Prostate gland (tissue), 2 donors: ENCODE results near the gene ZFR. TPM values are rescaled to one million over a fixed set of nuclear protein-coding genes. Genes with fewer than 3 reads are reported as not detected.

ENCODE experiments used
- DNase-seq: peaks from one replicate; pipeline ENCODE4 v3.0.0-alpha.2; 2019; ENCODE audit warnings: low spot score
- H3K27ac ChIP-seq, 2 donors: fragments of 200-600 bp; sonication (generic); 2 replicates each; pipeline ENCODE4 v1.5.1; 2017 to 2019
- H3K27me3 ChIP-seq: fragments of 200-600 bp; sonication (generic); replicated peaks from 2 replicates; pipeline ENCODE4 v1.5.1; 2019; ENCODE audit not compliant: insufficient read depth
- H3K36me3 ChIP-seq, 2 donors: fragments of 200-600 bp; sonication (generic); 1 replicate in 1 of 2; 2 replicates in 1 of 2; pipeline versions ENCODE4 v1.5.1 to v1.8.1; 2017 to 2019
- H3K4me1 ChIP-seq: fragments of 200-600 bp; sonication (generic); replicated peaks from 2 replicates; pipeline ENCODE4 v1.5.1; 2019
- H3K4me3 ChIP-seq, 2 donors: fragments of 200-600 bp; sonication (generic); 2 replicates each; pipeline ENCODE4 v1.5.1; 2017 to 2019
- H3K9me3 ChIP-seq: fragments of 200-600 bp; sonication (generic); 2 replicates; pipeline ENCODE4 v1.5.1; 2017
- POLR2A ChIP-seq: fragments of 450-650 bp; IDR thresholded peaks from one replicate; pipeline ENCODE4 v1.6.1; 2016; ENCODE audit warnings: antibody characterized with exemption, mild to moderate bottlenecking
- POLR2AphosphoS5 ChIP-seq: sonication (generic); formaldehyde crosslinking; IDR thresholded peaks from one replicate; pipeline ENCODE4 v1.6.1; 2017; ENCODE audit warnings: antibody characterized with exemption
- WGBS: methylation state at CpG from one replicate; pipeline ENCODE4 v1.1.5; 2018; 5-methylcytosine and 5-hydroxymethylcytosine counted together
- intact Hi-C: fragments of 100-400 bp; cut with DNase I; formaldehyde crosslinking; loops from one replicate; pipeline ENCODE4 v1.14.2; 2022
- total RNA-seq, 2 donors: library from RNA; depleted of rRNA; stranded (reverse); fragments of >200 nt; gene quantifications; one replicate each; pipeline ENCODE4 v1.1.0, GENCODE V29; 2016
- TF ChIP-seq, protein P1 (sequence below), 4 experiments: fragments of 200-600 bp in 2 of 4; fragments of 450-650 bp in 2 of 4; sonication (generic) in 2 of 4; IDR thresholded peaks; 1 replicate in 3 of 4; 2 replicates in 1 of 4; pipeline ENCODE4 v1.5.1; 2016 to 2019; ENCODE audit warnings: antibody characterized with exemption in 4 of 4, mild to moderate bottlenecking in 2 of 4, moderate library complexity in 2 of 4

ZFR gene
- total RNA-seq, 2 donors from 2014 or later = 69.0 to 73.7 TPM

GRCh38 chr5:32474209-32474854, 29.8 kb upstream of the ZFR start:
- WGBS = 63% methylated on average over 9 of the region's 9 CpGs
- H3K27me3 ChIP-seq = no peaks in the 10 kb centered on the region
- no peak overlapping the region for H3K4me3 ChIP-seq
- TF ChIP-seq POLR2AphosphoS5 = no peak
- no peaks in the 10 kb centered on the region for H3K4me1 ChIP-seq
- peak; percentile 7 for DNase-seq
- intact Hi-C loops = no loop called here
- no peaks in the 10 kb centered on the region for H3K9me3 ChIP-seq
- H3K27ac ChIP-seq = no peak overlapping the region
- H3K36me3 ChIP-seq = no peaks in the 10 kb centered on the region

DNA sequence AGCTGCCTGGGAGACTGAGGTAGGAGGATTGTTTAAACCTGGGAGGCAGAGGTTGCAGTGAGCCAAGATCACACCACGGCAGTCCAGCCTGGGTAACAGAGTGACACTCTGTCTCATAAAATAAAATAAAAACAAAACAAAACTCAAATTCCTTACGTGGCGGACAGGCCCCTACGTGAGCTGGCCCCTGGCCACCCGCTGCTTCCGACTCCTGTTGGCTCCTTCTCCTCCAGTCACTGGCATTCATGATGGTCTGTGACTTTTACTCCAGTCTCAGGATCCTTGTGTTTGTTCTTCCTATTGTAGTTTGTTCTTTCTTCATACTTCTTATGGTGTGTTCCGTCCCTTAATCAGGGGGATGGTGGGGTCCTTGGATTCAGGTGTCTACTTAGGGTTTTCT, 28.5 kb upstream of the ZFR start:
- WGBS = 57% methylated on average over 7 of the region's 7 CpGs
- H3K27me3 ChIP-seq = no peaks in the 10 kb centered on the region
- peak; percentile 11 for DNase-seq
- H3K4me1 ChIP-seq = no peaks in the 10 kb centered on the region
- no peak overlapping the region for H3K27ac ChIP-seq
- no peaks in the 10 kb centered on the region for H3K36me3 ChIP-seq
- intact Hi-C loops = no loop called here
- TF ChIP-seq POLR2A = no peak
- TF ChIP-seq, protein P1, sequence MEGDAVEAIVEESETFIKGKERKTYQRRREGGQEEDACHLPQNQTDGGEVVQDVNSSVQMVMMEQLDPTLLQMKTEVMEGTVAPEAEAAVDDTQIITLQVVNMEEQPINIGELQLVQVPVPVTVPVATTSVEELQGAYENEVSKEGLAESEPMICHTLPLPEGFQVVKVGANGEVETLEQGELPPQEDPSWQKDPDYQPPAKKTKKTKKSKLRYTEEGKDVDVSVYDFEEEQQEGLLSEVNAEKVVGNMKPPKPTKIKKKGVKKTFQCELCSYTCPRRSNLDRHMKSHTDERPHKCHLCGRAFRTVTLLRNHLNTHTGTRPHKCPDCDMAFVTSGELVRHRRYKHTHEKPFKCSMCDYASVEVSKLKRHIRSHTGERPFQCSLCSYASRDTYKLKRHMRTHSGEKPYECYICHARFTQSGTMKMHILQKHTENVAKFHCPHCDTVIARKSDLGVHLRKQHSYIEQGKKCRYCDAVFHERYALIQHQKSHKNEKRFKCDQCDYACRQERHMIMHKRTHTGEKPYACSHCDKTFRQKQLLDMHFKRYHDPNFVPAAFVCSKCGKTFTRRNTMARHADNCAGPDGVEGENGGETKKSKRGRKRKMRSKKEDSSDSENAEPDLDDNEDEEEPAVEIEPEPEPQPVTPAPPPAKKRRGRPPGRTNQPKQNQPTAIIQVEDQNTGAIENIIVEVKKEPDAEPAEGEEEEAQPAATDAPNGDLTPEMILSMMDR (IDR thresholded peaks at IDR 0.05) = no peak
- no peak for TF ChIP-seq POLR2AphosphoS5
- no peak overlapping the region for H3K4me3 ChIP-seq
- no peaks in the 10 kb centered on the region for H3K9me3 ChIP-seq

DNA sequence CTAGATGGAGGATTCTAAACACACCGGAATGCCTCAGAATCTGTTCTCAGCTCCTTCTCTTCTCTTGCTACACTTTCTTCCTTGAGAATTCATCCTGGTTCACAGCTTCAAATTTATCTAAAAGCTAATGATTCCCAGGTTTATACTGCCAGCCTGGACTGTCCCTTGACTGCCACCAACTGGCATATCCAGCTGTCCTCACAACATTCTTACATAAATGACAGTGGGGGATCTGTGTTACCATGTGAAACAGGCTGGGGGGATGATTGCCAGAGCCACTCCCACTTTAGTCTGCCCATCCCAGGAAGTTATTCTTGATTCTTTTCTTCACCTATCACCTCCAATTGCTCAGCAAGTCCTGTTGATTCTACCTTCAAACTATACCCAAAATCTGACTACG, 27.2 kb upstream of the ZFR start:
- Histone ChIP-seq H3K36me3 (no peaks in the 10 kb centered on the region), H3K27ac (no peak overlapping the region), H3K27me3 (no peaks in the 10 kb centered on the region), H3K4me3 (no peak overlapping the region), H3K4me1 (no peaks in the 10 kb centered on the region), H3K9me3 (no peaks in the 10 kb centered on the region)
- DNase-seq = no peak
- intact Hi-C loops = no loop called here
- WGBS = 93% methylated on average over 2 of the region's 2 CpGs
- TF ChIP-seq POLR2AphosphoS5 (peak; percentile 9), POLR2A (no peak)
- TF ChIP-seq, protein P1 (IDR thresholded peaks at IDR 0.05) = peak in 1 of 4 experiments; percentile 29

DNA sequence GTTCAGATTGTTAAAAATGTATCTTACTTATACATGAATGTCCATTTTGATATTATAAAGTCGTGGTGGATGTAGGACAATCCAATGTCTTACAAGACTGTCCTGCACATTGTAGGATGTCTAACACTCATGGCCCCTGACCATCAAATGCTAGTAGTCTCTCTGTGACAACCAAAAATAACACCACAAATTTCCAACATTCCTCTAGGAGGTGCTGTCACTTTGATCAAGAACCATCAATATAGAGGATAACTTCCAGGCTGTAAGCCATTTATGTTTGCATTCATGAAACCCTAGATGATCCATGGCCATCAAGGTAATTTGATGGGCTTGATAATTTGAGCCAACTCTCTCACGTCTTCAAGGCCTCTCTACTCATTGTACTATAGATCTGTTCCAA, 20.5 kb upstream of the ZFR start:
- Histone ChIP-seq H3K36me3 (no peaks in the 10 kb centered on the region), H3K4me1 (no peaks in the 10 kb centered on the region), H3K27ac (no peak overlapping the region), H3K9me3 (no peaks in the 10 kb centered on the region), H3K27me3 (no peaks in the 10 kb centered on the region), H3K4me3 (no peak overlapping the region)
- 78% methylated on average over 2 of the region's 2 CpGs for WGBS
- DNase-seq = no peak
- no peak for TF ChIP-seq POLR2A
- no peak for TF ChIP-seq POLR2AphosphoS5
- TF ChIP-seq, protein P1 (IDR thresholded peaks at IDR 0.05) = no peak
- intact Hi-C loops = no loop called here

DNA sequence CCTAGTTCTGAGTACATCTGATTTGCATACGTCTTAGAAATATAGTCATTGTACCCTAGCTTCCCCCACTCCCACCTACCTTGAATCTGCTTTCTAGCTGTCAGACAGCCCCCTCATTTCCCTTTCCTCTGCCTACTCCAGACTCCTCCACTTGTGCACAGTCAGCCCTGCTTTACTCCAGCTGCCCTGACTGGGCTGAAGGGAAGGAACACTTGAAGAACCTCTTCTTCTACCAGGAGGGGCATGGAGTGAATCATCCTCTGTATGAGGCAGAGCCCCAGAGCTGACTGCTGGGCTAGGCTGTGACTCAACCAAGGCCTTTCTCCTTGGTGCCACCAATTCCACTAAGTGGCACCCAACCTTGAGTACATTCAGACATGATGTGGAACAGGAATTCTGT, 18.1 kb upstream of the ZFR start:
- TF ChIP-seq, protein P1 (IDR thresholded peaks at IDR 0.05) = no peak
- Histone ChIP-seq H3K4me1 (no peaks in the 10 kb centered on the region), H3K9me3 (no peaks in the 10 kb centered on the region), H3K36me3 (no peaks in the 10 kb centered on the region), H3K27ac (no peak overlapping the region), H3K4me3 (no peak overlapping the region), H3K27me3 (no peaks in the 10 kb centered on the region)
- intact Hi-C loops = no loop called here
- WGBS = 92% methylated on average over 1 of the region's 1 CpG
- no peak for DNase-seq
